ENCODE measurements around the gene ERCC6L2.

The ERCC6L2 gene

DNA sequence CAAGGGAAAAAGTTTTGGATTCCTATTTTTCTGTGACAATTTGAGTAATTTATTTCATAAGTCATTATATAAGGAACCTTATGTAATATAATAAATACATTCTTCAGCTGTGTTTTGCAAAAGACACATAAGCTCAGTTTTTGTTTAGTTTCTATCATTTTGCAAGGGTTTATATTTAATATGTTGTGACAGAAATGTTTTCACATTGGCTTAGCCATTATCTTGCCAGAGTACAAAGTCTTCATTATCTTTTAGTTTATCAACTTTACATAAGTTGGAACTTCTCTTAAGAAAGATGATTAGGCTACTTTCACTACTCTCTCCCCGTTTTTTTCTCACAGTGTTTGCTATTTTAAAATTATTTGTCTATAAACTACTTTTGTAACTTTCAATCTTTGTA is 54.8 kb downstream of the ERCC6L2 start:
- no peak for DNase-seq

DNA sequence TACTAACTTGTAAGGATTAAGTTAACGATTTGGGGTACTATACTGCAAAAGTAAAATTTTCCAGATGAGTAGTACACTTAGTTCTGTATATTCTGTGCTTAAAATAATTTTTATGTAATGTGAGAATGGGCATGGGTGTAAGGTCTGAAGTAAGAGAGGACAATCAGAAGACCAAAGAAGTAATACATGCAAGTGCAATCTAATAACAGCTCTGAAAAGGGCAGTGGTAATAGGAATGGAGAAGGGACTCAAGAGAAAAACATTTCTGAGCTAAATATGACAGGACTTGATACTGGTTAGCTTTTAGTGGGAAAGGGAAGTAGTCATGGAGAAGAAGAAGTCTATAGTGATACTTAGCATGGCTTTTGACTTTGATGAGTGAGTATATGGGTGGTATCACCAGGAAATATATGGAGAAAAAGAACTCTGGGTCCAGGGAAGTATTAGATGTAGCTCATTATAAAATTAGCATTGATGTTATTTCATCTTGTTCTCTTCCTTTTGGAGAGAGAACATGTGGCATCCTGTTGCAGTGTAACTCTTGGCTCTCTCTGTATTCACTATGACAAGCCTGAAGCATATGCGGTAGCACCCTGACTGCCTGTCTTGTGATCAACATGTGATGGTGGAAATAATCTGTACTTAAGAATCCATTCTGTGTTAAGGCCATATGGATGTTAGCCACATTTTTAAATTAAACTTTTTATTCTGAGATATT is 60.5 kb downstream of the ERCC6L2 start:
- no peak for DNase-seq

GRCh38 chr9:95936579-95937075 is 61.1 kb downstream of the ERCC6L2 start:
- DNase-seq = no peak

- no peak for DNase-seq
Measured at GRCh38 chr9:95937131-95937530, 61.6 kb downstream of the ERCC6L2 start.

GRCh38 chr9:95938724-95939123 is 63.2 kb downstream of the ERCC6L2 start:
- no peak for DNase-seq

GRCh38 chr9:95939472-95939871 is 64.0 kb downstream of the ERCC6L2 start:
- DNase-seq = no peak

GRCh38 chr9:95940265-95940664 is 64.8 kb downstream of the ERCC6L2 start:
- DNase-seq = no peak

DNA sequence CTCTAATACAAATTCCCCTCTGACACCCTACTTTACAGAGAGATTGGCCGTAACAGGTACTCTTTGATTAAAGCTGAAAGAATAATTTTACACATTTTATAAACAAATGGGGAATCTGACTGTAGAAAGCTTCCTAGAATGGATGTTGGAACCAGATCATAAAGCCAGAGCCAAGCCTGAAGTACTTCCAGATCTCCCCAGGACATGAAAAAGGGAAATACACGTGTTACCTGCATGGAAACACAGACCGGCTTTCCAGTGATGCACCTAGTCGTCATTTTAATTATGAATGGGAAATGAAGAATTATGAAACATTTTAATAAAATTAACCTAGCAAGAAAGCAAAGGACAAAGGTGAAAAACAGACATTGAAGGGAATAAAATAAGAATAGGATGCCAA is 66.5 kb downstream of the ERCC6L2 start:
- no peak for DNase-seq

DNA sequence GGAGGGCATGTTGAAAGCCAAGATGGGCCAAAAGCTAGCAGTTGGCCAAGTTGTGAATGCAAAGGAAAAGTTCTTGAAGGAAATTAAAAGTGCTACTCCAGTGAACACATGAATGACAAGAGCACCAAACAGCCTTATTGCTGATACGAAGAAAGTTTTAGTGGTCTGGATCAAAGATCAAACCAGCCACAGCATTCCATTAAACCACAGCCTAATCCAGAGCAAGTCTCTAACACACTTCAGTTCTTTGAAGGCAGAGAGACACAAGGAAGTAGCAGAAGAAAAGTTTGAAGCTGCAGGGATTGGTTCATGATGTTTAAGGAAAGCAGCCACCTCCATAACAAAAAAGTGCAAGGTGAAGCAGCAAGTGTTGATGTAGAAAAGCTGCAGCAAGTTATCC is 71.6 kb downstream of the ERCC6L2 start:
- DNase-seq = no peak

DNA sequence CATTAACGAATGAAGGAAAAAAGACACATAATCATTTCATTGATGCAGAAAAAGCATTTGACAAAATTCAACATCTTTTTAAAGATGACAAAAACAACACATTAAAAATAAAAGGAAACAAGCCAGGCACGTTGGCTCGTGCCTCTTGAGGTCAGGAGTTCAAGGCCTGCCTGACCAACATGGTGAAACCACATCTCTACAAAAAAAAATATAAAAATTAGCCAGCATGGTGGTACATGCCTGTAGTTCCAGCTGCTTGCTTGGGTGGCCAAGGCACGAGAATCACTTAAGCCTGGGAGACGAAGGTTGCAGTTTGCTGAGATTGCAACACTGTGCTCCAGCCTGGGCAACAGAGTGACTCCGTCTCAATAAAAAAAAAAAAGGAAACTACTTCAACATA is 77.0 kb downstream of the ERCC6L2 start:
- no peak for DNase-seq

GRCh38 chr9:95953986-95954385 is 78.5 kb downstream of the ERCC6L2 start:
- no peak for DNase-seq

DNA sequence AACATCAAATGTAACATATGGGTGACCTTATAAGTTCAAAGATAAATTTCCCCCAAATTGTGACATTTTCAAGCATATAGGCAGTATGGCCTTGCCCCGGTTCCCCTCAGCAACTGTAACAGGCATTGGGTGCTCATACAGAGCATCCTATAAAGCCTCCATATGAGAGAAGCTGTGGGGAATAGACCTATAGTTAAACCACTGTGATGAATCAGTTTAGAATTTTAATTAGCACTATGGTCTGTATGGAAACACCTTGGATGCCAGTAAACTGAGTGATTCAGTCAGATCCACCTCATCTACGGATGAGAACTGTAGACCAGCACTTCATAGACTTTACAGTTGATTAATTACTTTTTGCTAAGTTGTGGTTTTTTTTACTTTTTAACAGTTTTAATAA is 79.4 kb downstream of the ERCC6L2 start:
- DNase-seq = no peak

- no peak for DNase-seq
Measured at GRCh38 chr9:95962936-95963335, 87.4 kb downstream of the ERCC6L2 start.

GRCh38 chr9:95963659-95964058 is 88.2 kb downstream of the ERCC6L2 start:
- no peak for DNase-seq

DNA sequence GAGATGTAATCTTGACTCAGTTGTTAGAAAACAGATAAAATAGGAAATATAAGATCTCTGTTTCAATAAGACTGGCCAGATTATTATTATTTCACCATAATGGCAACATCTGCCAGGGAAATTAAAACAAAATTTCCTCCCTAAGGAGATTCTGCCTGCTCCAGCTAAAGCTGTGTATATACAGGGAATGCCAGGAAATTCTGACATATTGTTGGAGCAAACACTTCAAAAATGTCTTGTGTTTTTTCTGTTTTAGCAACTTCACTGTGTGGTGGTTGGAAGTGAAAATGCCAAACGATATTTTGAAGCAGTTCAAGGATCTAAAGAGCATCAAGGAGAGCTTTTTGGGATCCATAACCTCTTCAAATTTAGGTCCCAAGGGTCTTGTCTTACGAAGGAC is 90.8 kb downstream of the ERCC6L2 start:
- no peak for DNase-seq

DNA sequence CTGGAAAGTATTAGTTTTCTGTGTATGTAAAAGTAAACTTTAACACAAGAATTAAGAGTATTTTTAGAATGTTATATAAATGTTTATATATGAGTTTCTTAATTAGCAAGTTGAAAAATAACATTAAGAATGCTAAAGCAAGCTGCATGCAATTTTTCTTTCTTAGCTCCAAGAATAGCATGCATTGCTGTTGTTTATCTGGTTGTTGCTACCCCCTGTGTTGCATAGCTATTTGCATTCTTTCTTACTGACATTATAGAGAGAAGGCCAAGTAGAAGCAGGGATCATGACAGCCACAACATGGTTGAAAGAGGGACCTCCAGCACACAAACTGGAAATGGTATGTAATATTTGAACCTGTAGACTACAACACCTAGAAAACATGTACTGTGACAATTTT is 94.8 kb downstream of the ERCC6L2 start:
- DNase-seq = no peak

- no peak for DNase-seq
Measured at GRCh38 chr9:95971815-95972214, 96.3 kb downstream of the ERCC6L2 start.

GRCh38 chr9:95974389-95974788 is 98.9 kb downstream of the ERCC6L2 start:
- DNase-seq = no peak

GRCh38 chr9:95977371-95977770 is 101.9 kb downstream of the ERCC6L2 start:
- no peak for DNase-seq

DNA sequence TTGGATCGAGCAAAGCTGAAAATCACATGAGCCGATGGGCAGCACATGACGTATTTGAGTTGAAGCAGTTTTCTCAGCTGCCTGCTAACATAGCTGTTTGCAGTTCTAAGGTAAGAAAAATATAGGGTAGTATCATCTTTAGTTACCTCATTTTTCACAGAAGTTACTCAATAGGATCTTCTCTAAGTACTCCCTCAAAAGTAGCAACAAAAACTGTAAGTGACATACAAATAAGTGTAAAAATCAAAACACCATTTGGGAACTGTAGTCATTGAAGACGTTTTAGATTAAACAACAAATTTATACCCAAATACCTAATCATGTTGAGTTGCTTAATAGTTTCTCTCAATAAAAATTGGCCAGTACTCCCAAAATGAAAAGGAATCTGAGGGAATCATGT is 102.6 kb downstream of the ERCC6L2 start:
- DNase-seq = no peak

DNA sequence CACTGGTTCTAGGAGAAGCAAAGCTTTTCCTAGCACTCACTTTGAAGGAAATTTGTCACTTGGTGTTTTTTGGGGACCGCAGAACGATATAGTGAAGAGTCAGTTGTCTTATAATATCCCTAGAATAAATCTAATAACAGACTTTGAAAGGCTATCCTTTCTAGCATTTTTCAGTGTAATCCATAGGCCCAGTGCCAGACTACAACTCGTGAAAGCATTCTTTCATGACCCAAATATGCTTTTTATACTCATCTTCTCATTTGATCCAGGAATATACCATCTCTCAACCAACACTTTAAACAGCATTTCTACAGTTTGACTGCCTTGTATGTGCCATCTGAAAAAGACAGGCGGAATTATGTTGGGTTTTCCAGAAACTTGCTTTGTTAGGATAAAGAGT is 104.0 kb downstream of the ERCC6L2 start:
- no peak for DNase-seq

DNA sequence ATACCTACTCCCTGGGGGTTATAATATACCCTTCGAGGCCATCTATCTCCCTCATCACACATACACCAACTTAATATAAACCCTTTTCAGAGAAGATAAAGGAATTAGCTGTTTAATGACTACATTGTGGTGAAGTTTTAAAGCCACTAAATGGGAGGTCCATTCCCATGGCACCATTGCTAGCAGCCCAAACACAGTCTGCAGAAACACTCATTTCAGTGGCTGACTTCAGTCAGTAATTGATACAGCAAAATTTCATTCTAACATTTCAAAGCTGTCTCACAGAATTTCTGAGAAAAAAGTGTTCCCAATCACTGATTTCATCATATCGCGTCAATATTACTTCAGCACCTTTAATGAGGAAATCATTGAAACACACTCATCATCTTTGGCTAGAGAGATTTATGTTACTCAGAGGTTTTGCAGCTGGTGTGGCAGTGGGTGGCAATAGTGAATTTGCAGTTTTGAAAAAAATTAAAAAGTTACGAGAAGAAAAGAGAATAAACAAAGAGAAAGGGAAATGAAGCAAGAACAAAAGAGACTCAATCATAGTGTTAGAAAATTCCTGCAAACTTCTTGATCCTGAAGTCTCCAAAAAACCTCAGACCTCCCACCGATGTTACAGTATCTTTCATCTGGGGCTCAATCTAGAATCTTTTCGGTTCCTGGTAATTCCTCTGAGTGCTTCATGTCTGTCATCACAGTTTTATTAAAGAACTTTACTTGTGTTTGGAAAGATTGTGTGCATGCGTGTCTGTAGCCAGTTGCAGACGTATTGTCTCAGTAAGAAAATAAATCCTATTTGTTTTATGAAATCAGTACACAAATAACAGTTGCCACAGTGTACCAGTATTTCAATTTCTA is 105.0 kb downstream of the ERCC6L2 start:
- no peak for DNase-seq

DNA sequence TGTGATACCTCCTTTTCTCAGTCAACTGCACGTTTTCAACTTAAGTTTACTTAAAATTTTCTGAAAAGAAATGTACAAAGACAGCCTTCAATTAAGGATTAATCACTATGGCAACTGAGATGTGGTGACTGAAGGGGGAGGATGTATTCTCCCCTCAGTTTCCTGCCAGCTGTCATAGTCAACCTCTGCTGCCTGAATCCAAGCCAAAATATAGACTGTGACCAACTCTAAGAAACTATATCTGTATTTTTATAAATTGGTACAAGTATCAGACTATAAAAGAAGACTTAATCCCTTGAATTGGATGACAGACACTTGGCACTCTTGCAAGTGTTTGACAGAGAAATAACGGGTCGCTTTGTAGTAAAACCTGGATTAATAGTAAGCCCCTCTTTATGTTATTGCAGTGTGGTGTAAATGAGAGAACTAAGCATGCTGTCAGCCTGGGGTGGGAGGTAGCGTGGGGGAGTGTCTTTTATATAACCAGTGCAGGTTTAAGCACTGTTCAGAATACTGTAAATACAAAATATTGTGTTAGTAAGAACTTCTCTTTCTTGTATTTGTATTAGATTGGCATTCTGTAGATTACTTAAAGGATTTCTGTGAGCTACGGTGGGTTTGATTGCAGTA is 106.4 kb downstream of the ERCC6L2 start:
- no peak for DNase-seq

All from GOT3 (cell line).